Measurements from ENCODE around the gene NAP1L5.
A peak's percentile ranks its signal among the peaks of the same experiment; 100 is the strongest.

NAP1L5 gene, protein sequence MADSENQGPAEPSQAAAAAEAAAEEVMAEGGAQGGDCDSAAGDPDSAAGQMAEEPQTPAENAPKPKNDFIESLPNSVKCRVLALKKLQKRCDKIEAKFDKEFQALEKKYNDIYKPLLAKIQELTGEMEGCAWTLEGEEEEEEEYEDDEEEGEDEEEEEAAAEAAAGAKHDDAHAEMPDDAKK

DNA sequence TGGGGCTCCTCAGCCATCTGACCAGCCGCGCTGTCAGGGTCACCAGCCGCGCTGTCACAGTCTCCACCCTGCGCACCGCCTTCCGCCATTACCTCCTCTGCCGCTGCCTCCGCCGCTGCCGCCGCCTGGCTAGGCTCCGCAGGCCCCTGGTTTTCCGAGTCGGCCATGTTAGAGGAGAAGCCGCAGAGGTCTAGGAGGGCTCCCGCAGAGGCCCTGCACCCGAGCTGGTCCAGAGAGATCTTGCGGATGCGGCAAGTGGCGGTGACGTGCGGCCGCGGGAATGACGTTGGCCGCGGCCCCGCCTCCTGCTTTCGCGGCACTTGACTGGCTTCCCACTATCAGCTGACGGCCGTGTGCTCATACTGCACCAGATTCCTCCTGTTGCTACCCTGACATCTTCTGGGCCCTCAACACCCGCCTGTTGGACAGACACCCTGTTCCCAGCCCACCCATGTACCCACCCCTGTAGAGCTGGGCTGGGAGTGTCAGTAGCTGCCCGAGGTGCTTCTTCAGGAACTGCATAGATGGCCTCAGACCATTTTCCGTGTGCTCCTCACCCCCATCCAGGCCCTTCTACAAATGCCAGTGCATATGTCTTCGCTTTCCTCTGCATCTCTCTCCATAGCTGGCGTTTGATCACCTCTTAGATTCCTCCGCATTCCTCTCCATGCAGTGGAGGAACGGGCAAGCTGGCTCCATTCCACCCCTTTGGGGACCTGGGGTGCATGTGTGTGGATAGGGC lies at the start of gene NAP1L5:
NAP1L5 (minus strand) TSS at position 242 of the 742 bp plus-strand sequence; CDS start at position 167, 75 bp downstream.
- peak; percentile 69 for DNase-seq

DNA sequence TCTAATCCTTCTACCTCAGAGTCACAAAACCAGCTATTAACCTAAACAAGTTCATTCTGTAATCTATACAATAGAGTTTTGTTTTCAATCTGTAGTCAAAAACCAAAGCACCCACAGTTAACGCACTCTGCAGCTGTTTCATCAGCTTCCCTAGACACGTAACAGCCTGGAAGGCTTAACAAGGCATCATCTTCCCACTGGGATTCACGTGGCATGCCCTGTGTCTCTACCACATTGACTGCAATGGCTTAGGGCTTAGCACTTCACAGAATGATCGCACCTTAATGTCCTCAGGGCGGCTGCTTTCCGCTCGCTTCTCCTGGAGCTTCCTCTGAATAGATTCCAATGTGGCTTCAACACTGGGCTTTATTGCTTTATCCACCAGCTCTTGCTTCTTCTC lies 49.7 kb upstream of the NAP1L5 start:
- no peak for DNase-seq

DNA sequence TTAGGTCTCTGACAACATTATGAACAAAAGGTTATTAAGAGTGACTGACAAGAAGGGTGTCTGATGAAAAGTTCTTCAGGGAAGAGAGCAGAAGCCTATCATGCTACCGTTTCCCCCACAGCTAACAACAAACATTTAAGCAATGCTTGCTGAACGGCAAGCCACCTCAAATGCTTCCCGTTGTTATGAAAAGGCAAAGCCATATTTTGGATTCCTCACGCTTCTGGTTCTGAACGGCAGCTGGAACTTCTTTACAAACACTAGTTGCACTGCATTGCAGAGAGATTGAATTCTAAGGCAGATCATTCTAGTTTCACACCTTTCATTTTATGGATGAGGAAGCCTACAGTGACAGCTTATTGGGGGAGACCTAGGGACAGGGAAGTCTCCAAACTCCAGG lies 48.6 kb upstream of the NAP1L5 start:
- DNase-seq = no peak

DNA sequence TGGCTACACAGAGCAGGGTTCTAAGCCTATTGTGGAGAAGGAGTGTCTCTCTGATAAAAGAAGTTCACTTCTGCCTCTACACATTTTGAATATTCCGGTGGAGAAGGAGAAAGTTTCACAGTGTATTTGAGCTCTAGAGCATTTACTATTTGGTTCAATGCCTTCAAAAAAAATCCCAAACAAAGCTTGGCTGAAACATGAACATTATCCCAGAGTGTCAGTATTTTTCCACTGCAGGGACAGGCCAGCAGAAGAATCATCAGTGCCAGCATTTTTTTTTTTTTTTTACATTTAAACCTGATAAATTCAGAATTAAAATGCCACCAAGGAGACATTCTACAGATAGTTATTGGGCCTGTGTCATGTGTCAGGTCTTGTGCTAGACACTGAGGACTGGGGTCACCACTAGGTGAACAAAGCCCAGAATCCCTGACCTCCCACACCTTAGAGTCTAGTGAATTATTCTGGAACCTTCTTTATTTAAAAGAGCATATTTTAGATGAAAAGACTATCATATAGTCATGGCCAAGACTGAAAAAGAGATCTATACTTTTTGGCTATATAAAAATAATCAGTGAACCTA lies 48.0 kb upstream of the NAP1L5 start:
- DNase-seq = no peak

DNA sequence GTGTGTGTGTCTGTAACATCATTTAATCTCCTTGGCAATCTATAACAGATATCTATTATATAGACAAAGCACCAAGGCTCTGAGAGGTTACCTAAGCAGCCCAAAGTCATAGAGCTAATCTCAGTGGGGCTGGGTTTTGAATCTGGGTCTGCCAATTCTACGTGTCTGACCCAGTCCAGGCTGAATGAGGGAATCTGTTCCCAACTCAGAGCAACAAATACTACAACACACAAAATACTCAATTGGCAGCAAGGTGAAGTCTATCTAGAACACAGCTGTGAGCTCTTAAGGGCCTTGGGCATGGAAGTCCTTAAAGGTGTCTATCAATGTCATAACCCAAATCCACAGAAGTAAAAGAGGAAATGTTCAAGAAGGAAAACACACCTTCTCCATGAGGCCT lies 47.5 kb upstream of the NAP1L5 start:
- DNase-seq = no peak

DNA sequence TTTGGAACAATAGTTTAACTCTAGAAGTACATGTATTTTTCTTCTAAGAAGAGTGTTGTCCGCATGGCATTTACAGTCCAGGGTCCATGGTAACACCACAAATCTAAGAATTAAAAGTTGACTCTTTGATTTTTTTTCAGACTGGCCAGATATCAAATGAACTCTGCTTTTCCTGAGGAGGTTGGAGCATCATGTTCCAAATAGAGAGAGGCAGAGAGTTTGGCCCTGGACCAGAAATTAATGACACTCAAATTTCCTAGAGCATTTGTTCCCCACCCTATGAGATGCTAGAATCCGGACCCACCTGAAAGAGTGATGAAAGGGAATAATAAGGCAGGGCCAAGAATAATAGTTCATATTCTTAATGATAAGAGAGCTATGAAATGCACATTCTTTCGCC lies 47.0 kb upstream of the NAP1L5 start:
- no peak for DNase-seq

DNA sequence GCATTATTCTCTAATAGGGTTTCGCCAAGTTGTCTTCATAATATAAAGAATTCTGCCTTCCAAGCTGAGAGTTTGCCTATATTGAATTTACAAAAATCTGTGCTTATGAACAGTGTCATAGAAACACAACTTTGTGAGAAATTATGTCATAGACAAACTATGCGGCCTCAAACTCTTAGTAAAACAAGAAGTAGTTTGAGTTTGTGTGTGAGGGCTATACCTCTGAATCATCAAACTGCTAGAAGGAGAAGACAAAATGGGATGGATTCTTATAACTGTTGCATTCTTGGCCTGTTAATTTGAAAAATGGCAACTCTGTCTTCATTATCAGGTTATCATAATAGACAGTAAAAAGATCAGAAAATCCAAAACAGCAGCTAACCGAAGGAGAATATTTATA lies 46.1 kb upstream of the NAP1L5 start:
- no peak for DNase-seq

DNA sequence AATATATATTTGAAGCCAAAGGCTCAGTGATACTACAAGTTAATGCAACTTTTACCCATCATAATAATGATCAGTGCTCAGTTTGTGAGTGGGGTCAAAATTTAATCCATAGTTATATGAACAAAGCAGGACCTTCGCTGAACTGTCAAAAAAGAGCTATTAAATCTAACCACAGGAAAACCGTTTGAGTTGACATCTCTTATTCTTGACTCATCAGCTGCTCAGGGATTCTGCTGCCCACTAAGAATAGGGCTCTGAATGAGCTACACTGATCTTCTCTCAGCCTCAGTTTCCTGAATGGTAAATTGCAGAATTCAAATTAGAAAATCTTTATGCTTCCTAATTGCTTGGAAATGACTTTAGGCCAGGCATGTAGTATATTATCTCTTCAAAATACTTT lies 44.9 kb upstream of the NAP1L5 start:
- no peak for DNase-seq

DNA sequence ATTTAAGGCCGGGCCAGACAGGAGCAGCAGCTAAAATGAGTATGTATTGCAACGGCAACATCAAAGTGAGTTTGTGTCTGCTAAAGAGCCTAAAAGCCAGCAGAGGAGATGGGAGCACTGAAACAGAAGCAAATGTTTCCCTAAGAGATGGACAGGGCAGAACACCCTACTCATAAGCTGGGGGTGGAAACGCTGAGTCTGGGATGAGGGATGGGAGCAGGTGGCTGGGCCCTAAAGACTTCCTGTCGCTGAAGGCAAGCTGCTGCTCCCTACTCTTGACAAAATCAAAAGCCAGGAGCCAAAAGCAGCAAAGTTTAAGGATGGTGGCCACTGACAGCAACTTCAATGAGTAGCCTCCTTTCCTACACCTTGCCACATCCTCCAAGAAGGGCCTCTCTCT lies 40.6 kb upstream of the NAP1L5 start:
- no peak for DNase-seq

DNA sequence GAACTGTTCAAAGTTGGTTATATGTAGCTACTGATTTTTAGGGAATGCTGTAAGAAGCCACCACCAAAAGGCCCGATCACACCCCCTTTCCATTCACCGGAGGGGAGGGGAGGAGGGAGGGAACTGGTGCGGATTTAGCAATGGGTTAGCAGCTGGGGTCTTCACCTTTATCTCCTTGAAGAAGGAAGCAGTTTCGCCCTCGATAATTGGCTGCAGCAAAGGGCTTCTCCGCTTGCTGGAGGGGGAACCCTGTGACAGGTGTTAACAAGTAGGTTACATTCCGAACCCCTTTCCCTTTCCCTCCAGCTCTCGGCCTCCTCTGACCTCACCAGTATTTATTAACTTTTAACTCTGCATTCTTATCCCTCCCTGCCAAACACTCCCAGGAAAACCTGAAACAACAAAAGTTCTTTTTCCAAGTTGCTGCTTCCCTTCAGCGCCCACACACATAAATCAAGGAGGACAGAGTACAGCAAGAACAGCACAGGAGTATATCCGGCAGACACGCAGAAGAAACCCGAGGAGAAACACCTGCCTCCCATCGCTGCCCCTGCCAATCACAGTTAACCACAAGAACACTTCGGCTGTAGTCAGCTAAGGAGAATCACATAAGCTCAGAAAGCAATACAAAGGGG lies 39.8 kb upstream of the NAP1L5 start:
- DNase-seq = no peak

DNA sequence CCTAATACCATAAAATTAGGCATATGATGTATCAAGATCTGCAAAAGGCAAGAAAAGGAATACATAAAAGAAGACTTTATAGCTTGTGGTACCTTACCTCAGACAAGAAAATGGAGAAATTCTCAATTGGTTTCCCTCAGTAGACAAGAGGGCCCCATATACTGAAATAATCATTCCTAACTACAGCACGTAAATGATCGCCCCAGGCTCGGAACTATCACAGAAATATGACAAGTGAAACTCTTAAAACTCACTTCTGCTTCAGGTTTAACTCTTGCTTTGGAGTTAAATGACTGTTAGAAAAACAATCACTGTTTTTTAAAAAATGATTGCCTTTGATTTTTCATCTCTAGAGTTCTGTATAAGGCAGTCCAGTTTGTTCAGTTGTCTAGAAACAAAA lies 38.6 kb upstream of the NAP1L5 start:
- DNase-seq = no peak

DNA sequence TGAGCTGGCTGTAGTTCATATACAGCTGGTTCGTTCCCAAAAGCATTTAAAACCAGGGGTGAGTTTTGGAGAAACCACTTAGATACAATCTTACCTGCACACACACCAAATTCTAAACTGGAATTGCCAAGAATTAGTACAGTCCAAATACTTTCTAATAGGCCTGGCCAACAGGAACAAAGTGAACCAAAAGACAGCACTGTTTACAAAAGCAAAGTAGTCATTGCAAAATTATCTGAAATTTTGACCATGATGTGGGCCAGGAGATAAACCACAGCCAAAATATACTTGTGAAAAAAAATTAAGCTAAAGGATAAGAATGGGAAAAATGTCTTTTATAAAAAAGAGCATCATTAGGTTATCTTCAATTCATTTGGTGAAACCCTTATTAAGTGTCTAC lies 37.9 kb upstream of the NAP1L5 start:
- DNase-seq = no peak

DNA sequence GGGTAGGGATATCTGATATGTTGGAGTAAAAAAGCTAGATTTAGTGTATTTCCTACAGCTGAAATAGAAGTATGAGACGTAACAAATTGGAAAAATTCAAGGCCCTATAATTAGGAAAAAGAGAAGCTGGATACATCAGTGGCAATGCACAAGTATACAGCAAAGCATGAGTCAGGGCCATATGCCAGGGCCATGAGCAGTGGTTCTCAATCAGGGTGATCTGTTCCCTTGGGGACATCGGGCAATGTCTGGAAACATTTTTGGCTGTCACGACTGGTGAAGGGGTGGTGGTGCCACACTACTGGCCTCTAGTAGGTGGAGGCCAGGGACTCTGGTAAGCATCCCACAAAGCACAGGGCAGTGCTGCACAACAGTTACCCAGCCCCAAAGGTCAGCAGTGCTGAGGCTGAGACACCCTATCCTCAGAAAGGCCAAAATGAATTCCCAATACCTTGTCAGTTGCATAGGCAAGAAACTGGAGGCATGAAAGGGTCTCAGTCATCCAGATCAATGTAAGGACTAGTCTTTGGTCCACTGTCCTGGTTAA lies 36.8 kb upstream of the NAP1L5 start:
- no peak for DNase-seq

DNA sequence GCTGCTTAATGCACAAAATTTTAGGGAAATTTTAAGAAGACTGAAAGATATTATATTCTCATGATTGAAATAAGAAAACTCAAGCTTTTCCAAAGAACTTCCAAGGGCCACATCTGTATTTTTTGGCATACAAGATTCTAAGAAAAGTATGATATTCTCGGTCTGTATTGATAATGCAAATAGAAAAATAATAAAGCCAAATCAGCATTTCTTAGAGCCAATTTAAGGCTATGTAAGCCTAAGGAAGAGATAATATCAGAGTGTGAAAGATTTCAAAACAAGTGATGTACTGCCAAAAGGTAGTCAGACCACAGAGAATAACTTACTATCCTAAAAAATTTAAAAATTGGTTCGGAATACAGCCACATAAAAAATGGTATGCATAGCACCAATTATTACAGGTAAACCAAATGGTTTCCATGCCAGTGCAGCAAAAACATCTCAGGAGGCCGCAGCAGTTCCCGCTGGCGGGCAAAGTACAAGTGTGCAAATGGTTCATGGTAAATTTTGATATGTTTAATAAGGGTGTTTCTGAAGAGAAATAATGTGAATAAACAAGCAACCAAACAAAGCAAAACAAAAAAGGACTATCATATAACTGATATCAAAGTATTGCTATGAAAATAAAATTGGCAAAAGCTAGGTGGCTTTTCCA lies 35.2 kb upstream of the NAP1L5 start:
- DNase-seq = no peak

DNA sequence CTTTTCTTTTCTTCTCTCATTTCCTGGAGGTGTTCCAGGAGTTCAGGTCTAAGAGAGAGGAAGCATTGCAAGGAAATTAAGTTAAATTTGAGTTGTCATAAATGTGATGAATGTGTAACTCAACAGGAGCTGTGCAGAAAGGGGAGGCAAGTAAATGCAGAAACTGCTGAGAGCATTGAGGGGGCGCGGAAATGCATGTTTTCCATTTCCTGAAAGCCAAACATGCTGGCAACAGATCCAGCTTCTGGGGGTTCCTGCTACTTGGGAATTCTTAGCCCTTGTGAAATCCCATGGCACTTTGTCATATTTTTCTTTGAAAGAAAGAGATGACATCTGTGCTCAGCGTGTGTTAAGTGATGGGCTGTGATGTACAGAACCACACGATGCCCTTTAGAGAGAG lies 33.8 kb upstream of the NAP1L5 start:
- DNase-seq = no peak

DNA sequence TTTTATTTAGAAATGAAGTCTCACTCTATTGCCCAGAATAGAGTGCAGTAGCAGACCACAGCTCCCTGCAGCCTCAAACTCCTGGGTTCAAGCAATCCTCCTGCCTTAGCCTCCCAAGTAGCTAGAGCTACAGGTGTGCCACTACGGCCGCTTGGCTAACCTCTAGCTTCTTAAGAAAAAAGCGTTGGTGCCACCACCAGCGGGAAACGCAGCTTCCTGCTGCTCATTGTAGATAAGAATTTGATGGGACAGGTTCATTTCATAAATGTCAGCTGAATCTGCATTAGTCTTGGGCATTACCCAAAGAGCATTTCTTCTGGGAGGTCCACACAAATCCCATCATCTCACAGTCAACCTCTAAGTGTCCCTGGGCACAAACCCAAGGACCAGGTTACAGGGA lies 33.2 kb upstream of the NAP1L5 start:
- no peak for DNase-seq

DNA sequence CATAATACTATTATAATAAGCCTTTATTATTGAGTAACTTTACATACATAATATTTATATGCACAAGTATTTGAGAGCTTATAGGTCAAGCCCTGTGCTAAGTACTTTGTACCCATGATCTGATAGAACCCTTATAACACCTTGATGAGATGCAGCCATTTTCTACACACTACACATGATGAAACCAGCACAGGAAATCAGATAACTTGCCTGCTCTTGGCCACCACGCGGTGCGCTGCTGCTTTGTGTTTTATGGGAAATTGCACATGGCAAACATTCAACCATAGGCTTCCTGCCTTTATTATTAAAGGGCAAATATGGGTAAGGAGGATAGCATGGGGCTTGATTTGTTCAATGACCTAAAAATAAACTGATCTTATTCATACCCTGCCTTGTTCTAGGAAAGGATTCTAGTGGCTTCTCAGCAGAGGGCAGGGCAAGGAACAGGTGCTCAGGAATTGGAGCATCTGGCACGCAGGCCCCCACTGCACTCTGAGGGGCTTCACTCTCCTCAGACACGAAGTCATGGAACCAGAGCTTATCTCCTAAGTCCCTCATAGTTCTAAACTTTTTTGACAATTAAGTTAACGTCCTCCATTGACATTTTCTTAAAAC lies 31.6 kb upstream of the NAP1L5 start:
- no peak for DNase-seq

DNA sequence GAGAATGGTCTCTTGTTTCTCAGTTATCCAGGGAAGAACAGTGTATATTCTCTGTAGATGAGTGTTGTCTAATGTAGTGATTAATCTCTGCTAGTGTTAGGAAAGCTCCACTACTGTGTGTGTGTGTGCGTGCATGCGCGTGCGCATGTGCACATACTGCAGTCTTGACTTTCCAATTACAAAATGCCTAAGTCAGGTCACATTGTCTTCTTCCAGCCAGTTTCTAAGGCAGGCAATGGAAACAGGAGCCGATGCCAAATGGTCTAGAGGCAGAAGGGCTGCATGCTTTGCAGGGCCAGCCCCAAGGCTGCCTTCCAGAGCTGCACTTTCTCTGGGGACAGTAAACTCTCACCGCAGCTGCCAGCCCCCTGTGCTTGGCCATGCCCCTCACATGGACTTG lies 30.5 kb upstream of the NAP1L5 start:
- DNase-seq = no peak

DNA sequence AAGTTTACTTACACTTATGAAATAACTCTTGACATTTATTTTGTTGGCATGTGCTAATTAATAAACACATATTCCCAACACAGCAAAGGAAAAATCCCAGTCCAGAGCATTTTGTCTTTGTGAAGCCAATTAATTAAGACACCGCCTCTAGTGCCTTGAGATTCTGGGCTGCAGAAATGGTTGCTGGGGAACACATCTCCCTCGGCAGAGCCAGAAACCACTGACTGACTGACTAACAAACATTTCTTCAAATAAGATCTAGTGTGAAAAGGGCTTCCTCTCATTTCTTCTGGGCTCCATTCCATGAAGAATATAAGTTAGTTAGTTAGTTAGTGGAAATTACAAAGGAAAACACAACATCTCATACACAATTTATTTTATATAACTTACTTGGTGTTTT lies 28.4 kb upstream of the NAP1L5 start:
- no peak for DNase-seq

DNA sequence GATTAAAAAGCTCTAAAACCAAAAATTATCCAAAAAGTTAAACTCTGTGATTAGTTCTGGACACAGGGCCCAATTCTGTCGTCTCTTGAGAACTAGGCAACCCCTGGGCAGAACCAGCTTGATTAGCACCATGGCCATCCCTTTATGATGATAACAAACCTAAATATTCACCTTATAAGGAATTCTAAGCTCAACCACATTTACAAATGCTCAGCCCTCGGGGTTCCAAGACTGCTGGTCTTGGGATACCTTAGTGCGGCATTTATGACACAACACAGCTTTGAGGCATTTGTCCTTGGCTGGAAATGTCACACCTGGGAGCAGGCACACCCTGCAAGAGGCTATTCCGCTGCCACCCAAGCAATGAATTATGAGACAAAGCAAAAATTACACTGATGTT lies 27.5 kb upstream of the NAP1L5 start:
- DNase-seq = no peak

DNA sequence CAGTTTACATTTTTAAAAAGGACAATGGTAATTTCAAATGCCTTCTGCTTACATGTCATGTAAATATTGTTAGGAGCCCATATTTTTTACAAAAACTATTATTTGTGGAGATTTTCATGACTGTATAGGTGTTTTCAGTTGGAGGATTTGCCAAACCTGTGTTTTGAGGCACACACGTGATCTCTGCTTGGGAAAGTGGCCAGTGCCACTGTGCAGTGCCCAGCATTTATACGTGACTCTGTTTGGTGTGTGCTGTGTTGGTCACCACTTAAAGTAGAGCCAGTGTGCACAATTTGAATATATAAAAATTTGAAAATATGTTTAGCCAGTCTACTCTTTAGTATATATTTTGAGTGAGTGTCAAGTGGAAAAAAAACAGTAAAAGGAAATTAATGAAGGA lies 26.8 kb upstream of the NAP1L5 start:
- DNase-seq = no peak

DNA sequence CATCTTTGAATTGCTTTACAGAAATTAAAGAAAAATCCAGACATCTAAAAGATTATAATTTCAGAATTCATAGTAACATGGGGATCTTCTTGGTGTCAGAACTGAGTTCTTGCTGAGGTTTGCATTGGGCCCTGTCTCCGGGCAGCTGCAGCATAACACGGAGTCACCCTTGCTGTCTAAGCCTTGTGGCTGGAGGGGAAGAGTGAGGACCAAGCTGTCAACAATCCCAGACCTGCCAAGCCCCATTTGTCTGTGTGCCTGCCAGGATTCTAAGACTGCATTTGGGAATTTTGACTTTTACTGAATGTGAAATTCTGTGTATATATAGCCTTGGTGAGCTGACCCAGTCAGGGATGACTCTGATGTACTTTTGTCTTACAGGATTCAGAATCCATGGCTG lies 25.2 kb upstream of the NAP1L5 start:
- no peak for DNase-seq

DNA sequence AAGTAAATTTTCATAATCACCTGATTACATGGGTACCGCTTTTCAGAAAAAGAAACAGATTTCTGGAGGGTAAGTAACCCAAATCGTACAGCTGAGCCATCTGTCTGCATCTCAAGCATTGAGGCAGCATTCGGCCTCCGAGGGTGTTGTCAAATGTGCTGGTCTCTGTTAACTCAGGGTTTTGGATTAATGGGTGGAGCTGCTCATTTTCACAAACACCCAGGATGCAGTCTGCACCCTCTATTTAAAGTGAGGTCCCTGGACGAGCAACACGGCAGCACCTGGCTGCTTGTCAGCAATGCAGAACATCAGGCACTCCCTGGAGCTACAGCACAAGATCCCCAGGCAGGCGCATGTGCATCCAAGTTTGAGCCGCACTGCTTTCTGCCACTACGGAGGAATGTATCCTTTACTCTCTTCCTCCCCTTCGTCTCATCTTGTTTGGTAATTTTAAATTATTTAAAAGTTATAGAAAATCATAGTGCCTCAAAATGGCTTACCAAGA lies 24.7 kb upstream of the NAP1L5 start:
- no peak for DNase-seq

All from activated CD4-positive, alpha-beta T cell treated with anti-CD3 and anti-CD28 coated beads, Interleukin-2, amount 50 U/mL, for 1 hour (primary cell).